Naive thymus-derived CD4-positive, alpha-beta T cell (primary cell): Measurements from ENCODE around the gene JADE3. TPM values are rescaled to one million over a fixed set of nuclear protein-coding genes. Genes with fewer than 3 reads are reported as not detected.

Experiments used
- ATAC-seq: fragments of 150-1000 bp; cut with Tn5 transposase; 2 replicates; pipeline ENCODE4 v1.10.0; 2021; ENCODE audit warnings: mild to moderate bottlenecking, moderate library complexity
- CTCF ChIA-PET: fragments of 350-600 bp; sonication (Branson Sonifier 250); formaldehyde crosslinking; loops from one replicate; lab custom pipeline; 2021; ENCODE audit warnings: antibody characterized with exemption; lab: Charles Lee
- POLR2A ChIA-PET: fragments of 350-600 bp; sonication (Branson Sonifier 250); formaldehyde crosslinking; loops from one replicate; lab custom pipeline; 2021; ENCODE audit warnings: antibody characterized with exemption, inconsistent platforms; lab: Charles Lee
- DNase-seq, 9 donors: peaks; one replicate each; pipeline versions ENCODE4 v3.0.0 to v3.0.0-alpha.2; 2020 to 2022; ENCODE audit warnings: mixed read lengths in 1 of 9
- H3K27ac ChIP-seq: one replicate; pipeline ENCODE4 v1.7.0; 2013; ENCODE audit warnings: mild to moderate bottlenecking, low read depth, low read length, moderate library complexity
- H3K27me3 ChIP-seq, 2 donors: one replicate each; pipeline ENCODE4 v1.7.0; 2013; ENCODE audit warnings: low read length in 2 of 2, mild to moderate bottlenecking in 2 of 2, moderate library complexity in 2 of 2; ENCODE audit not compliant: control insufficient read depth in 2 of 2, insufficient read depth in 2 of 2
- H3K36me3 ChIP-seq, 3 experiments: 1 replicate in 2 of 3; 2 replicates in 1 of 3; pipeline ENCODE4 v1.7.0; 2013; ENCODE audit warnings: low read length in 3 of 3, mild to moderate bottlenecking in 3 of 3, moderate library complexity in 1 of 3; ENCODE audit not compliant: insufficient read depth in 3 of 3, control insufficient read depth in 2 of 3
- H3K4me1 ChIP-seq, 2 donors: one replicate each; pipeline ENCODE4 v1.7.0; 2013; ENCODE audit warnings: low read length in 2 of 2, mild to moderate bottlenecking in 2 of 2, moderate library complexity in 1 of 2; ENCODE audit not compliant: control insufficient read depth in 2 of 2, insufficient read depth in 2 of 2
- H3K4me3 ChIP-seq: 2 replicates; pipeline ENCODE4 v1.7.0; 2013; ENCODE audit warnings: mild to moderate bottlenecking, low read length
- H3K9me3 ChIP-seq, 3 experiments: 1 replicate in 2 of 3; 2 replicates in 1 of 3; pipeline ENCODE4 v1.7.0; 2013; ENCODE audit warnings: low read length in 3 of 3; ENCODE audit not compliant: control insufficient read depth in 2 of 3
- H3K27ac Mint-ChIP-seq, 9 donors: one replicate each; pipeline ENCODE4 v1.8.0; 2020 to 2022; ENCODE audit warnings: mixed read lengths in 9 of 9, mild to moderate bottlenecking in 8 of 9, moderate library complexity in 5 of 9, inconsistent platforms in 2 of 9
- H3K27me3 Mint-ChIP-seq, 5 donors: one replicate each; pipeline ENCODE4 v1.8.0; 2021 to 2022; ENCODE audit warnings: mixed read lengths in 5 of 5, mild to moderate bottlenecking in 1 of 5
- H3K36me3 Mint-ChIP-seq, 5 donors: one replicate each; pipeline ENCODE4 v1.8.0; 2020 to 2022; ENCODE audit warnings: mixed read lengths in 5 of 5, mild to moderate bottlenecking in 3 of 5, inconsistent platforms in 1 of 5
- H3K4me1 Mint-ChIP-seq, 7 donors: one replicate each; pipeline ENCODE4 v1.8.0; 2020 to 2022; ENCODE audit warnings: mixed read lengths in 7 of 7, mild to moderate bottlenecking in 3 of 7, inconsistent platforms in 1 of 7
- H3K4me3 Mint-ChIP-seq, 10 donors: one replicate each; pipeline ENCODE4 v1.8.0; 2020 to 2022; ENCODE audit warnings: mild to moderate bottlenecking in 10 of 10, mixed read lengths in 10 of 10, moderate library complexity in 6 of 10, inconsistent platforms in 2 of 10
- H3K9me3 Mint-ChIP-seq, 11 donors: one replicate each; pipeline ENCODE4 v1.8.0; 2020 to 2022; ENCODE audit warnings: mixed read lengths in 11 of 11, mild to moderate bottlenecking in 4 of 11, inconsistent platforms in 1 of 11, moderate library complexity in 1 of 11
- intact Hi-C, 2 donors: fragments of 100-400 bp; cut with micrococcal nuclease; formaldehyde crosslinking; loops; one replicate each; pipeline ENCODE4 v1.15.1; 2023
- polyA plus RNA-seq, 2 donors: library from polyadenylated mRNA; unstranded; fragments of 300-500 nt; fragmentation: Illumina TruSeq; gene quantifications; one replicate each; pipeline ENCODE4 v1.2.3, GENCODE V29; 2021
- total RNA-seq, 6 experiments: library from RNA in 5 of 6; stranded (reverse) in 5 of 6; gene quantifications; 1 replicate in 5 of 6; 2 replicates in 1 of 6; pipeline ENCODE4 v1.2.3 and lab custom pipeline; 2021 to 2026

The JADE3 gene
- 1 to 10 TPM in 1 of 5 experiments, under 1 TPM in 4; 0.11 to 1.3 (median 0.22) TPM for total RNA-seq
- polyA plus RNA-seq: under 1 TPM in 1 of 2 donors, not detected in 1; 0.05 TPM
- total RNA-seq (lab: John Stamatoyannopoulos, UW): 0.40 reads per million

DNA sequence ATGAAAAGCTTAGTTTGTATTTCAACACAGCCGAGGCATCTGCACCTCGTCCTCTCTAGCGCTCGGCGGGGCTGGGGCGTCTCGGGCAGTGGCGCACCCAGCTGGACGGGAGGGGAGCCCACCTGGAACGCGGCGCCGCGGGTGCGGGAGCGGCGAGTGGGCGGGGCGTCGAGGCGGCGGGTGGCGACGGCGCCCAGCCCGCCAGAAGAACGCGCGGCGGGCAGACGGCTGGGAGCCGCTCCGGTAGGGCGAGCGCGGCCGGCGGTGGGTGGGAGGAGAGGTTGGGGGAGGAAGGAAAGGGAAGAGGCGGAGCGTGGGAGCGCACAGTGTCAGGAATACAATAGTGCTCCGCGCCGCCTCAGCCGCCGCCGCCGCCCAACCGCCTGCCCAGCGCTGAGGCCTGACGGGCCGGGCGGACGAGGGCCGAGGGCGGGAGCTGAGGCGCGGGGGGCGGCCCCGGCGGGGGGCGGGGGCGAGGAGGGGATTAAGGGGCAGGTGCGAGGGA, at the start of gene JADE3:
Gene JADE3 (plus strand): TSS at position 324 of the 505 bp plus-strand sequence. CDS start 72,474 bp downstream, outside the sequence.
- no peaks in the 10 kb centered on the region for H3K36me3 ChIP-seq
- DNase-seq (peak in 3 of 9 donors; percentile 3 to 45 (median 8)), ATAC-seq (peak; percentile 75)
- peaks cover 0 to 2% (median 0%) of the 10 kb centered on the region in 11 donors for H3K9me3 Mint-ChIP-seq
- H3K36me3 Mint-ChIP-seq: no peaks in the 10 kb centered on the region
- peaks cover 0 to 6% of the 10 kb centered on the region in 2 donors for H3K27me3 ChIP-seq
- H3K4me3 ChIP-seq: peak within 1 kb of the TSS; percentile 39
- H3K4me3 Mint-ChIP-seq: peak within 1 kb of the TSS; percentile 67 to 90 (median 82)
- H3K27me3 Mint-ChIP-seq: peaks cover 15 to 66% (median 27%) of the 10 kb centered on the region in 5 donors
- H3K4me1 ChIP-seq: peaks cover 0 to 7% of the 10 kb centered on the region in 2 donors
- ChIA-PET POLR2A (interaction anchor here (0.6 kb wide), 1 partner anchor 9 kb away, joined by 3 read pairs; no protein-coding TSS in a partner anchor), CTCF (no interaction called here)
- intact Hi-C loops: loop anchor here in 1 of 2 donors (2.0 kb wide), 1 partner anchor 75 kb away; the partner anchor contains the start of gene RP2
- no peak within 1 kb of the TSS for H3K27ac ChIP-seq
- peak within 1 kb of the TSS in 1 of 9 donors; percentile 32 for H3K27ac Mint-ChIP-seq
- H3K9me3 ChIP-seq: no peaks in the 10 kb centered on the region
- H3K4me1 Mint-ChIP-seq: peaks cover 0 to 14% (median 7%) of the 10 kb centered on the region in 7 donors

DNA sequence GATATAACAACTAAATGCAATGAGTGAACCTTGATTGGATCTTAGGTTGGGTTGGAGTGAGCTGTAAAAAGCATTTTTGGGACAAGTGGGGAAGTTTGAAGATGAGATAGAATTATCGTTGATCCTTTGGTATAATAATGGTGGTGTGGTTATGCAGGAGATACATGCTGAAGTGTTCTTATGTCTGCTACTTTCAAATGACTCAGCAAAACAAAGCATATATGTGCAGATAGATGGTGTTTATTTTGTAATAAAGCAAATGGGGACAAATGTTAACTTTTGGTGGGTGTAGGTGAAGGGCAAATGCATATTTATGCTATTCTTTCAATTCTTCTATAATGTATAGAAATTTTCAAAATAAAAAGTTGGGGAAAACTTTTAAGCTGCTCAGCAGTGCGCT, 49.1 kb upstream of the JADE3 start:
- intact Hi-C loops: no loop called here
- ATAC-seq (no peak), DNase-seq (no peak)
- peaks cover 0 to 41% (median 10%) of the 10 kb centered on the region in 5 donors for H3K36me3 Mint-ChIP-seq
- H3K27me3 Mint-ChIP-seq: no peaks in the 10 kb centered on the region
- no peak overlapping the region for H3K4me3 Mint-ChIP-seq
- no peaks in the 10 kb centered on the region for H3K4me1 ChIP-seq
- H3K27me3 ChIP-seq: no peaks in the 10 kb centered on the region
- CTCF ChIA-PET: interaction anchor here (0.6 kb wide), 1 partner anchor 897 kb away, joined by 5 read pairs; no protein-coding TSS in a partner anchor
- no peaks in the 10 kb centered on the region for H3K9me3 ChIP-seq
- H3K4me1 Mint-ChIP-seq: peaks cover 0 to 4% (median 0%) of the 10 kb centered on the region in 7 donors
- H3K4me3 ChIP-seq: no peak overlapping the region
- H3K9me3 Mint-ChIP-seq: no peaks in the 10 kb centered on the region
- no peak overlapping the region for H3K27ac ChIP-seq
- no peak overlapping the region for H3K27ac Mint-ChIP-seq
- no peaks in the 10 kb centered on the region for H3K36me3 ChIP-seq
- POLR2A ChIA-PET: no interaction called here

DNA sequence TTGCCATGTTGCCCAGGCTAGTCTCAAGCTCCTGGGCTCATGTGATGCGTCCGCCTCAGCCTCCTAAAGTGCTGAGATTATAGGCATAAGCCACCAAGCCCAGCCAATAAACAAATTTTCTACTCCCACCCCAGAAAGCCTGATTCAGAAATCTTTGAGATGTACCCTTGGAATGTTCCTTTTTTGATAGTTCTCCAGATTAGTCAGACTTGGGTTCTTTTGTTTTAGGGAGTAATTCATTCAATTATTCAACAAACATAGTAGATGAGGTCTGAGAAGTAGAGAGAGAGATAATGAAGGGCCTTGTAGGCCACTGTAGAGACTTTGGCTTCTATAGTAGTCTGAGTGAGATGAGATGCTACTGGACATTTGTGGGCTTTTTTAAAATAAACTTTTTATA, 47.6 kb upstream of the JADE3 start:
- no peaks in the 10 kb centered on the region for H3K9me3 Mint-ChIP-seq
- CTCF ChIA-PET: no interaction called here
- POLR2A ChIA-PET: interaction anchor here (0.7 kb wide), 1 partner anchor 104 kb away, joined by 4 read pairs; no protein-coding TSS in a partner anchor
- H3K4me3 ChIP-seq: no peak overlapping the region
- no peaks in the 10 kb centered on the region for H3K36me3 ChIP-seq
- H3K4me1 Mint-ChIP-seq: peaks cover 0 to 4% (median 0%) of the 10 kb centered on the region in 7 donors
- intact Hi-C loops: no loop called here
- no peaks in the 10 kb centered on the region for H3K27me3 ChIP-seq
- peaks cover 0 to 39% (median 10%) of the 10 kb centered on the region in 5 donors for H3K36me3 Mint-ChIP-seq
- no peak overlapping the region for H3K4me3 Mint-ChIP-seq
- H3K27me3 Mint-ChIP-seq: no peaks in the 10 kb centered on the region
- H3K27ac ChIP-seq: no peak overlapping the region
- DNase-seq (no peak), ATAC-seq (no peak)
- H3K27ac Mint-ChIP-seq: no peak overlapping the region
- no peaks in the 10 kb centered on the region for H3K9me3 ChIP-seq
- no peaks in the 10 kb centered on the region for H3K4me1 ChIP-seq

DNA sequence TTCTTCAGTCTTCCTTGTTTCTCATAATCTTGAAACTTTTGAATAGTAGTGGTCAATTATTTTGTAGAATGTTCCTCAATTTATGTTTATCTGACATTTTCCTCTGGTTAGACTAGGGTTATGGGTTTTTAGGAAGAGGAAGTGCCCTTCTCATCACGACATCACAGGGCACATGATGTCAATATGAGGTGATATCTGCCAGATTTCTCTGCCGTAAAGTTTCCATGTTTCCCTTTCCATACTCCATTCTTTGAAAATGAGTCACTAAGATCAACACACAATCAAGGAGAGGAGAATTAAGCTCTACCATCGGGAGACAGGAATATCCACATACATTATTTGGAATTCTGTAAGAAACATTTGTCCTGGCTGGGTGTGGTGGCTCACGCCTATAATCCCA, 46.9 kb upstream of the JADE3 start:
- DNase-seq: no peak
- no peaks in the 10 kb centered on the region for H3K27me3 Mint-ChIP-seq

DNA sequence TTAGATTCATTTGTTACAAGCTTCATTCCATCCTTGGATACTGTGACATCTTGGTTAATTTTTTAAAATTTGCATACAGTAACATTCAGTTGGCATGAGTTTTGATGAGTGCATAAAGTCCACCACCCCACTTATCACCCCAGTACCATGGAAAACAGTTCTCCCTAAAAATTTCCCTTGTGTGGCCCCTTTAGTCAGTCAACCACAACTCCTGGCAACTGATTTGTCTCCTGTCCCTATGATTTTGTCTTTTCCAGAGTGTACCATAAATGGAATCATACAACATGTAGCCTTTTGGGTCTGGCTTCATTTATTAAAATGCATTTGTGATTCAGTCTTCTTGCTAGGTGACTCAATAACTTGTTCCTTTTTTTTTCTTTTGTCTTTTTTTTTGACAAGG, 45.5 kb upstream of the JADE3 start:
- no peaks in the 10 kb centered on the region for H3K9me3 ChIP-seq
- H3K4me3 ChIP-seq: no peak overlapping the region
- Mint-ChIP-seq H3K27ac (no peak overlapping the region), H3K4me3 (no peak overlapping the region), H3K27me3 (no peaks in the 10 kb centered on the region), H3K4me1 (peaks cover 0 to 4% (median 0%) of the 10 kb centered on the region in 7 donors), H3K9me3 (no peaks in the 10 kb centered on the region), H3K36me3 (peaks cover 0 to 31% (median 10%) of the 10 kb centered on the region in 5 donors)
- intact Hi-C loops: no loop called here
- no peak for DNase-seq
- ATAC-seq: no peak
- H3K36me3 ChIP-seq: no peaks in the 10 kb centered on the region
- no peaks in the 10 kb centered on the region for H3K4me1 ChIP-seq
- CTCF ChIA-PET: no interaction called here
- POLR2A ChIA-PET: no interaction called here
- no peak overlapping the region for H3K27ac ChIP-seq
- H3K27me3 ChIP-seq: no peaks in the 10 kb centered on the region

More for the DNA sequence above, 46.9 kb upstream of the JADE3 start:
- Histone ChIP-seq H3K4me3 (no peak overlapping the region), H3K27me3 (no peaks in the 10 kb centered on the region), H3K9me3 (no peaks in the 10 kb centered on the region), H3K27ac (no peak overlapping the region), H3K4me1 (no peaks in the 10 kb centered on the region), H3K36me3 (no peaks in the 10 kb centered on the region)
- no peaks in the 10 kb centered on the region for H3K9me3 Mint-ChIP-seq
- no peak overlapping the region for H3K4me3 Mint-ChIP-seq
- CTCF ChIA-PET: no interaction called here
- peak; percentile 57 for ATAC-seq
- peaks cover 0 to 4% (median 0%) of the 10 kb centered on the region in 7 donors for H3K4me1 Mint-ChIP-seq
- H3K27ac Mint-ChIP-seq: no peak overlapping the region
- POLR2A ChIA-PET: no interaction called here
- H3K36me3 Mint-ChIP-seq: peaks cover 0 to 38% (median 10%) of the 10 kb centered on the region in 5 donors
- intact Hi-C loops: no loop called here

DNA sequence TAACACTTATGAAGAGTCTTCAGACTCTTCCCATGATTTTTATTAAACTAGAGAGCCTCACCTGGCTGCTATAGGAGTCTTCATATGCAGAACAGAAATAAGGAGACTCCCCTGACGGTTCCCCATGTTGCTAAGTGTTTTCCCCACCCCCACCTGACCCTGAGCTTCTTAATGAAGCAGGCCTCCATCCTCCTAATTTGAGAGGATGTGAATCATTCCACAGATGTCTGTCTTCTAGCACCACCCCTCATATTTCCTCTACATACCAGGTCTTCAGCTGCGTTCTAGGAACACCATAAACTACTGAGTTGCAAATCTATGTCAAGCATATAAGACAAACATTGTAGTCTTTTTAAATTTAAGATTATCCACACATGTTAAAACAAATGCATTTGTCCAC, 38.5 kb upstream of the JADE3 start:
- Histone ChIP-seq H3K4me3 (no peak overlapping the region), H3K27ac (no peak overlapping the region), H3K4me1 (no peaks in the 10 kb centered on the region), H3K36me3 (no peaks in the 10 kb centered on the region), H3K27me3 (no peaks in the 10 kb centered on the region), H3K9me3 (no peaks in the 10 kb centered on the region)
- Mint-ChIP-seq H3K36me3 (peaks cover 0 to 11% (median 0%) of the 10 kb centered on the region in 5 donors), H3K9me3 (no peaks in the 10 kb centered on the region), H3K4me3 (no peak overlapping the region), H3K27ac (no peak overlapping the region), H3K4me1 (peaks cover 0 to 10% (median 1%) of the 10 kb centered on the region in 7 donors), H3K27me3 (no peaks in the 10 kb centered on the region)
- intact Hi-C loops: no loop called here
- ChIA-PET CTCF (no interaction called here), POLR2A (no interaction called here)
- ATAC-seq: no peak
- no peak for DNase-seq

DNA sequence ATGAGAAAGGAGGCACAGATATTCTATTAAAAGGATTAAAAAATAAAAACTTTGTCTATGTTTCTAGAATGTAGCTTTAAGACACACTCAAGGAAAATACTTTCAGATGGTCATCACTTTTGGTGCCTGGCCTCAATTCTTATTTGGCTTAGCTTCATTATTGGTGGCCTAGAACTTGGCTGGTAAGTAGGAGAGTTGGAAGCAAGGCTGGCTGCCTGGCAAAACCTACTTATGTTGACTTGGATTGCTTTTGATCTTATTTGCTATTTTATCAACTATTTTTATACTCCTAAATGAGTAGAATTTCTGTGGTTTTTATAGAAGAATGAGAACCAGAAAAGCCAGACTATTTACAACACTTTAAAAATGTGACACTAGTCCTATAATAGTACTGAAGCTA, 35.3 kb upstream of the JADE3 start:
- Mint-ChIP-seq H3K36me3 (peaks cover 0 to 10% (median 1%) of the 10 kb centered on the region in 5 donors), H3K4me1 (peaks cover 0 to 10% (median 0%) of the 10 kb centered on the region in 7 donors), H3K27ac (no peak overlapping the region), H3K27me3 (no peaks in the 10 kb centered on the region), H3K9me3 (no peaks in the 10 kb centered on the region), H3K4me3 (no peak overlapping the region)
- no peaks in the 10 kb centered on the region for H3K9me3 ChIP-seq
- H3K27ac ChIP-seq: no peak overlapping the region
- no peaks in the 10 kb centered on the region for H3K36me3 ChIP-seq
- intact Hi-C loops: no loop called here
- ATAC-seq (no peak), DNase-seq (no peak)
- CTCF ChIA-PET: no interaction called here
- POLR2A ChIA-PET: no interaction called here
- H3K4me1 ChIP-seq: no peaks in the 10 kb centered on the region
- H3K27me3 ChIP-seq: no peaks in the 10 kb centered on the region
- no peak overlapping the region for H3K4me3 ChIP-seq
